ENCODE results near the gene KIF21B.
A peak's percentile ranks its signal among the peaks of the same experiment; 100 is the strongest.

KIF21B gene

DNA sequence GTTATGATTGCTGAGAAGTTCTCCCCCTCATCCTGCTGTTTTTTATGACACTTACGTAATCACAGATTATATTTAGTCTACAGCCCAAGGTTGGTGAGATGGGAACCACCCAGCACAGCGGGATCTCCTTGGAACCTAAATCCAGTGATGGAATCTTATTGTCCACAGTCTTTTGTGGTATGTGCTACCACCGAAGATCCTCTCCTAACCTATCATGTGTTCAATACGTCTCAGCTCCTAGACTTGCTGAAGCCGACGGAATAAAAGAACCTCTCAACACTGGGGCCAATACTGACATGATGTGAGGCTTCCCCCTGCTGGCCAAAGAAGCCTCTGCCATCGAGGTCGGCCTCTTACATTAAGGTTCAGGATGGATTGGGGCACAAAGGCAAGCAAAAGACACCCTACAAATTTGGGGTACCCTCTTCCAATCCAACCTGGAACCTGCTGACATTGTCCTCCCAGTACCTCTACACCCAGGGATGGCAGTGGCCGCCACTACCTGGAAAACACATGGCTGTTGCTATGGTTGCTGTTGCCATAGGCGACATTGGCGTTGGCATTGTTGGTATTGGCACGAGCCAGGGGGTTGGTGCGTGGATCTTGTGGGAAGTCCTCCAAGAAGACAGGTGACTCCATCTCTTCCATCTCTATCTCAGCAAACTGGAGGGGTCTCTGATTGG is 19.4 kb upstream of the KIF21B start:
- DNase-seq (ENCODE audit: insufficient read length) (peak; percentile 50), FAIRE-seq (peak; percentile 90)
- TF ChIP-seq POLR2AphosphoS5 (IDR thresholded peaks at IDR 0.05; ENCODE audit: low read depth, low read length) = no peak
- no peak for TF ChIP-seq TAF1 (IDR thresholded peaks at IDR 0.05; ENCODE audit: borderline replicate concordance, low read depth, low read length)
- TF ChIP-seq POLR2A (IDR thresholded peaks at IDR 0.05; ENCODE audit: low read depth, low read length) = no peak

DNA sequence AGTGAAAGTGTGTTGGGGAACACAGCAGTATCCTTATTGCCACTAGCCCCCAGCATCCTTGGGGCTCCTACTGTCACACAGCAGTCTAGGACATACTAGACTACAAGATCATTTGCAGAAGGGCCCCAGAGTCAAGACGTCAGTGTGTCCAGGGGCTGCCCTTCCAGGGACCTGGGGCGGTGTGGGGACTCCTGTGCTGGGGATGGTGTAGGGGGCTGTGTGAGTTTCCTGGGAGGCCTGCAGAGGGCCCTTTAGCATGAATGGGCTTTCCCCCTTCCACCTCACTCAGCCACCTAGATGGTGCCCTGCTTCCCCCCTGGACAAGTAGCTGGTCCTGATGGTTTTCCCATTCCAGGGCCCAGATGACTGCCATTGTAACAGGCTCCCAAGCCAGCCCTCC is 17.5 kb upstream of the KIF21B start:
- DNase-seq (ENCODE audit: insufficient read length) (no peak), FAIRE-seq (no peak)

DNA sequence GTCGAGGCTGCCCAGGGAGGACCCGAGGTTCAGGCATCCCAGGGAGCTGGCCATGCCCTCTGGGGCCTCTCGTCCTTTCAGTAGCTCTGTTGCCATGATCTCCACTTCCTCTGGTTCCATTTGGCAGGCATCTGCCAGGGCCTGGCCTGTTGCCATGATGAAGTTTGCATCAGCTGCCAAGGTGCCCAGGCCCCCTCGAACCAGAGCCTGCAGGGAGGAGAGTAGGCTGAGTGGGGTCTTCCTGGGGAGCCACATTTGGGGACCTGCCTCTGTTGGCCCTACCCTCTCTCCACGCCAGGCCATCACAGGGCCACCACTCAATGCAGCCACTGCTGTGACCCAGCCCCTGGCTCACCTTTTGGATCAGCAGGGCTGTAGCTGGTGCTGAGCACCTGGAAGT is 16.4 kb upstream of the KIF21B start:
- FAIRE-seq = no peak
- TF ChIP-seq POLR2AphosphoS5 (IDR thresholded peaks at IDR 0.05; ENCODE audit: low read depth, low read length) = no peak
- no peak for TF ChIP-seq TAF1 (IDR thresholded peaks at IDR 0.05; ENCODE audit: borderline replicate concordance, low read depth, low read length)
- TF ChIP-seq POLR2A (IDR thresholded peaks at IDR 0.05; ENCODE audit: low read depth, low read length) = no peak
- no peak for DNase-seq (ENCODE audit: insufficient read length)

More for the DNA sequence above, 17.5 kb upstream of the KIF21B start:
- no peak for TF ChIP-seq TAF1 (IDR thresholded peaks at IDR 0.05; ENCODE audit: borderline replicate concordance, low read depth, low read length)
- TF ChIP-seq POLR2A (IDR thresholded peaks at IDR 0.05; ENCODE audit: low read depth, low read length) = no peak
- TF ChIP-seq POLR2AphosphoS5 (IDR thresholded peaks at IDR 0.05; ENCODE audit: low read depth, low read length) = no peak

DNA sequence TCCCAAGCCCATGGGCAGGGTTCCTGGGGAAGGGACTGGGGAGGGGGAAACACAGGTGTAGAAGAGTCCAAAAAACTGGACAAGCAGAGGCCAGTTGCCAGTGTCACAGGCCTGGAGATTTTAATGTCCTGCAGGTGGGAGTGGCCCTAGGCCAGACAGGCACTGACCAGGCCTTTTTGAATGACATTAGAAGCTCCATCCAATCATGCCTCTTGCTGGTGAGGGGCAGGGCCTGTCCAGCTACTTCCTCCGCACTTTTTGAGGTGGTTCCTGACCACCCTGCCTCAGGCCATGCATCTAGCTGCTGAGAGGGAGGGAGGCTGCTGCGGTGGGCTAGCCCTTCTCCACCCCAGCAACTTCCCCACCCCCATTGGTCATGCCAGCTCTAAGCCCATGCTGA is 15.9 kb upstream of the KIF21B start:
- FAIRE-seq = no peak
- DNase-seq (ENCODE audit: insufficient read length) = no peak
- TF ChIP-seq TAF1 (IDR thresholded peaks at IDR 0.05; ENCODE audit: borderline replicate concordance, low read depth, low read length) (no peak), POLR2AphosphoS5 (IDR thresholded peaks at IDR 0.05; ENCODE audit: low read depth, low read length) (no peak), POLR2A (IDR thresholded peaks at IDR 0.05; ENCODE audit: low read depth, low read length) (no peak)

DNA sequence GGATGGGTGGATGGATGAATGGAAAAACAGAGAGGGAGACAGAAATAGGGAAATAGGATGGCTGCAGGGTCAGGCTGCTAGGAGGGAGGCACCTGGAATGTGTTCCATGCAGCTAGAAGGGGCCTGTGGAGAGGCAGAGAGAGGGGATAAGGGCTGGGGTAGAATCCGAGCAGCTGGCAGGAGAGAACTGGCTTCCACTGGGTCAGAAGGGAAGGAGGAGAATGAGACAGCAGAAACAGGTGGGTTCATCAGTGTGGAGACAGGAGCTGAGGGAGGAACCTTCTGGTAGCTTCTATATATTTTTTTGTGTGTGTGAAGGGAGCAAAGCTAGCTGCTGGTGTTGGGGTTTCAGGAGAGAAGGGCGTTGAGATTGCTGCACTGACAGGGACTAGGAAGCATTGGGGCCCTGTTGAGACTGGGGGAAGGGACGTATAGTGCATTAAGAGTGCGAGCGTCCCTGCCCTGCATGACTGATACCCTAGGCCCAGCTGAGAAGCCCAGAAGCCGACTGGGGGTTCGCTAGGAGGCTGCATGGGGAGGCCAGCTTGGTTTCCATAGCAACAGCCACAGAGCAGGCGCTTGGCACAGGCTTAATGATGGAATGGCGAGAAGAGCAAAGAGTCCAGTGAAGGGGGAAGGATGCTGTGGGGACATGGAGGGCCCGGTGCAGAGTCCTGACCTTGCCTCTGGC is 14.8 kb upstream of the KIF21B start:
- TF ChIP-seq POLR2A (IDR thresholded peaks at IDR 0.05; ENCODE audit: low read depth, low read length) (no peak), TAF1 (IDR thresholded peaks at IDR 0.05; ENCODE audit: borderline replicate concordance, low read depth, low read length) (no peak), POLR2AphosphoS5 (IDR thresholded peaks at IDR 0.05; ENCODE audit: low read depth, low read length) (no peak)
- no peak for FAIRE-seq
- DNase-seq (ENCODE audit: insufficient read length) = no peak

DNA sequence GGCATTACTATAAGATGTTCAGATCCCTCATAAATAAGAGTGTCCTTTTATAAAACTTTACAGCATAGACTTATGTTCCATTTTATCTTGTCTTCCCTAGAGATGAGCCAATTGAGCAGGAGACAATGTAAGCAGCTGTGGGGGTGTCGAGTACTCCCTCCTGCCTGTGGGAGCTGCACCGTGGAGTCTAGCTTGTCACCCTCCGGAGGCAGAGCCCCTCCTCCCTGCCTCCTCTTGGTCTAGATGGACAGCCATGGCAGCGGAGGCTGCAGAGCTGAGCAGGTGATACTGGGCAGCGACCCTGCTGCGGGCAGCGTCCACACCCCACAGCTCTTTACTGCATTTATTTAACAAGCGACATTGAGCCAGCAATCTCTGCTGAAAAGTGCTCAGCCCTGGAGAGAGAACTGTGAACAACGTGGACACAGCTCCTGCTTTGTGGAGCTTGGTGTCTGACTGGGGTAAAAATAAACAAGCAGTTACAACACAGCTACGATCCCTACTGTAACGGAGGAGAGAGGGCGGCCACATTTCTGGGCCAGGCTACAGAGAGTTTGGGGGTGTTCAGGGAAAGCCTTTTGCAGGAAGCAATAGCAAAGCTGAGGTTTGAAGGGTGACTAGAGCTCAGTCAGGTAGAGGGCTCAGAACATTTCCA is 12.8 kb upstream of the KIF21B start:
- DNase-seq (ENCODE audit: insufficient read length) (no peak), FAIRE-seq (no peak)
- TF ChIP-seq TAF1 (IDR thresholded peaks at IDR 0.05; ENCODE audit: borderline replicate concordance, low read depth, low read length) = no peak
- TF ChIP-seq POLR2A (IDR thresholded peaks at IDR 0.05; ENCODE audit: low read depth, low read length) = no peak
- no peak for TF ChIP-seq POLR2AphosphoS5 (IDR thresholded peaks at IDR 0.05; ENCODE audit: low read depth, low read length)

DNA sequence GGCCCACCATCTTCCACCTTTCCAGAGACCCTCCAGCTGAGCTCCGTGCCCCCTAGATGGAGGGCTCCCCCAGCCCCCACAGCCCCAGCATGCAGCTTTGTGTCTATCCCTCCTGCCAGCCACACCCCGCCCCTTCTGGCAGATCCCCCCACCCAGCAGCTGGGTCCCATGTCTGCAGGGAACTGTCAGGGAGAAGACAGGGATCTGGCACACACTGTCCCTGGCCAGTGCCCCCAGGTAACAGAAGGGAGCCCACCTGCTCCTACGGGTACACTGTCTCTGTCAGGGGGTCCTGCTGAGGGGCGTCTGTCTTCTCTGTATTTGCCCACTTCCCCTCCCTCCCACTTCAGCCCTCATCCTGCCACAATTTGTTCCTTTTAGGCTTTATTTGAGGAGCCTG is 11.2 kb upstream of the KIF21B start:
- TF ChIP-seq TAF1 (IDR thresholded peaks at IDR 0.05; ENCODE audit: borderline replicate concordance, low read depth, low read length) (no peak), POLR2A (IDR thresholded peaks at IDR 0.05; ENCODE audit: low read depth, low read length) (no peak), POLR2AphosphoS5 (IDR thresholded peaks at IDR 0.05; ENCODE audit: low read depth, low read length) (no peak)
- DNase-seq (ENCODE audit: insufficient read length) (no peak), FAIRE-seq (no peak)

DNA sequence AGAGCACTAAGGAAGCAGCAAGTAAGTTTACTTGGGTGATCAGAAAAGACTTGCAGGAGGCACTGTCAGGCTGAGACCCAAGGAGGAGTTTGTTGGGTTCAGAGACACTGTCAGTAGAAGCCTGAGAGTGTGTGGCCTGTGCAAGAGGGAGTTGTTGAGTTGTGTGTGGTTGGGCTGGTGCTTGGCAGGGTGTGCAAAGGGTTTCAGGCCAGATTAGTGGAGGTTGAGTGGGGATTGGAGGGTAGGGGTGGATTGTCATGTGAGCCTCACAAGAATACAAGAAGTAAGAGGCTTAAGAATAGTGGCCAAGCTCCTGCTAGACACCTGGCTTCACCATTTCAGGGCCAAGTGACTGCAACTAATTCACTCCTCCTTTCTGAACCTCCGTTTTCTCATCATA is 8.9 kb upstream of the KIF21B start:
- DNase-seq (ENCODE audit: insufficient read length) (no peak), FAIRE-seq (no peak)
- TF ChIP-seq POLR2A (IDR thresholded peaks at IDR 0.05; ENCODE audit: low read depth, low read length) = no peak
- TF ChIP-seq POLR2AphosphoS5 (IDR thresholded peaks at IDR 0.05; ENCODE audit: low read depth, low read length) = no peak
- TF ChIP-seq TAF1 (IDR thresholded peaks at IDR 0.05; ENCODE audit: borderline replicate concordance, low read depth, low read length) = no peak

DNA sequence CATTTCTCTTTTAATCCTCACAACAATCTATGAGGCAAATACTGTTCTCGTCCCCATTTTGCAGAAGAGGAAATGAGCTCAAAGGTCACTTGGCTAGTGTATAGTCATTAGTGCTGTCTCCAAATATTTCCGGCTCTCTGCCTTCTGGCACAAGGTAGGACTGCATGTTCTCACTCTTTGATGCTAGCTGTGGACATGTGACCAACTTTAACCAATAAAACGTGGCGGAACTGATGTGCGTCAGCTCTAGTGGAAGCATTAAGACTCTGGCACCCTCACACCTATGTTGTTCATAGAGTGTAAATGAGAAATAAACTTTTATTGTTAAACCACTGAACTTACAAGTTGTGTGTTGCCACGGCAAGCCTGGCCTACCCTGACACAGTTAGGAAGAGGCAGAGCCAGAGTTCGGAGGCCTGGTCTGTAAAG is 5.0 kb upstream of the KIF21B start:
- no peak for FAIRE-seq
- no peak for TF ChIP-seq POLR2A (IDR thresholded peaks at IDR 0.05; ENCODE audit: low read depth, low read length)
- no peak for TF ChIP-seq POLR2AphosphoS5 (IDR thresholded peaks at IDR 0.05; ENCODE audit: low read depth, low read length)
- TF ChIP-seq TAF1 (IDR thresholded peaks at IDR 0.05; ENCODE audit: borderline replicate concordance, low read depth, low read length) = no peak
- DNase-seq (ENCODE audit: insufficient read length) = no peak

DNA sequence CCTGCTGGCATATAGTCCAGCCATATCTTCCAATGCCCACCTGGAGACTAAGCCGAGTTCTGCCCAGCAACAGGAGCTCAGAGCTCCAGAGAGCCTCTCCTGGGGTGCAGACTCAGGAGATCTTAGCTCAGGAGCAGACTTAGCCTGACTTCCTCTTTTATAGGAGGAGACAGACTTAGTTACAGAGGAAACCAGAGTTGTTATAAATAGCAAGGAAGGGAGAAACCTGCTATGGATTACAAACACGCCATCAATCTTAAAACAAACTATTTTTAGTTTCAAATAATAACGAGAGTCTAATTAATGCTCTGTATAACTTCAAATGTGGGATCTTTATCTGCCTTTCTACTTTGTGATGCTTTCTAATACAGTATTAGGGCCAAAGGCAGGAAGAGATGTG is 3.3 kb upstream of the KIF21B start:
- TF ChIP-seq TAF1 (IDR thresholded peaks at IDR 0.05; ENCODE audit: borderline replicate concordance, low read depth, low read length) = no peak
- TF ChIP-seq POLR2A (IDR thresholded peaks at IDR 0.05; ENCODE audit: low read depth, low read length) = no peak
- TF ChIP-seq POLR2AphosphoS5 (IDR thresholded peaks at IDR 0.05; ENCODE audit: low read depth, low read length) = no peak
- FAIRE-seq = peak; percentile 51
- DNase-seq (ENCODE audit: insufficient read length) = no peak

DNA sequence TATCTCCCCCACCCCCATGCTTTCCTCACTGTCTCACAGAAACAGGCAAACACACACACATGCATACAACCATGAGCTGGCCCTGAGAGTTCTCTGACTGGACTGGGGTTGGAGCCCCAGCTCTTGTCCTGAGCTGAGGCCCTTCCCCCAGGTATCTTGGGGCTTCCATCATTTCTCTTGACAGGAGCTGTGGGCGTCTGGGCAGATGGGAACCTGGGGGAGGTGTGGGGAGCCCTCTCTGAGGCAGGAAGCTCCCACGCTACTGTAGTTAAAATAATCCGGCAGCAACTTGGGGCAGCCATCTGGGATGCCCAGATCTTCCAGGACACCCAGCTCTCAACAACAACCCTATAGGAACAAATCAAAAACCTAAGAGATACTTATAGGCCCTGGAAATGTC is 2.7 kb upstream of the KIF21B start:
- TF ChIP-seq POLR2A (IDR thresholded peaks at IDR 0.05; ENCODE audit: low read depth, low read length) (no peak), TAF1 (IDR thresholded peaks at IDR 0.05; ENCODE audit: borderline replicate concordance, low read depth, low read length) (no peak), POLR2AphosphoS5 (IDR thresholded peaks at IDR 0.05; ENCODE audit: low read depth, low read length) (no peak)
- no peak for FAIRE-seq
- no peak for DNase-seq (ENCODE audit: insufficient read length)
